Measurements from ENCODE around the gene CD200. TPM values are rescaled to one million over a fixed set of nuclear protein-coding genes. Genes with fewer than 3 reads are reported as not detected.

CD200 gene
- total RNA-seq, 1 donor from 2014 or later: 20.1 TPM

DNA sequence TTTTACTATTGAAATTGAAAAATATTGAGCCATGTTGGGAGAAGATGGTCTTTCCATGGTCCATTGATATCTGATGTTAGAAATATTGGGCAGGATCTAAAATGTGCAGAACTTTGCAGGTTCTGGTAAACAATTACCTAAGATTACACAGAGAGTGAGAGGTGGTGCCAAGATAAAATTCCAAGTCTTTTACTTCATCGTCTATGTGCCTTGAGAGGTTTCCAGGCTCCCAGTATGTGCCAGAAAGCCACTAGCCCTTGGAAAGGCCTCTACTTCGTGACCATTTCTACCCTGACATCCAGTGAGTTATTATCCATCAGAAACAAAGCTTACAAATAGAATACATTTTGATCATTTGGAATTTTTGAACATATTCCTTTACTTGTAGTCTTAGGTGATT is 27.6 kb downstream of the CD200 start:
- Mint-ChIP-seq H3K4me3 (no peak overlapping the region), H3K27me3 (no peaks in the 10 kb centered on the region), H3K36me3 (peaks cover 24% of the 10 kb centered on the region), H3K27ac (no peak overlapping the region), H3K9me3 (no peaks in the 10 kb centered on the region), H3K4me1 (ENCODE audit: unreplicated experiment) (no peaks in the 10 kb centered on the region)
- DNase-seq (ENCODE audit: extremely low spot score, unreplicated experiment): no peak
- TF ChIP-seq CTCF (conservative IDR thresholded peaks at IDR 0.05): no peak

GRCh38 chr3:112362221-112362620 is 29.3 kb downstream of the CD200 start:
- Mint-ChIP-seq H3K36me3 (peaks cover 27% of the 10 kb centered on the region), H3K4me1 (ENCODE audit: unreplicated experiment) (no peaks in the 10 kb centered on the region), H3K4me3 (no peak overlapping the region)

DNA sequence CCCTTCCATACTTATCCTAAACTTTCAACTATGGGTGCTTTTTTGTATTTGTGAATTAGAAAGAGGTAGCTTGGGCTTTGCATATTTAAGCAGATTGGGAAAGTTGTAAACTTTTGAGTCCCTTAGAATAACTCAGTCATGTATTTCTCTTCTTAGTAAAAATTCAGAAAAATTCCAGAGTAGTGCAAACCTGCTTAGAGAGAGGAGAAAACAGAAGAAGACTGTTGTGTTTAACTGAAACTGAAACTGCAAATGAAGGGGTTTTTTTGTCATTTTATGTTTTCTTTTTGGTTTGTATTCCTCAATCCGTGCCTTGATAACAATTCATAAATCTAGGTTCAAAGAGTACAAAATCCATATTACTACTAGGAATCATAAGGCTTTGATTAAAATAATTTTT is 31.3 kb downstream of the CD200 start:
- H3K4me3 Mint-ChIP-seq: no peak overlapping the region
- no peaks in the 10 kb centered on the region for H3K4me1 Mint-ChIP-seq (ENCODE audit: unreplicated experiment)
- H3K9me3 Mint-ChIP-seq: no peaks in the 10 kb centered on the region
- no peak overlapping the region for H3K27ac Mint-ChIP-seq
- peaks cover 24% of the 10 kb centered on the region for H3K36me3 Mint-ChIP-seq
- DNase-seq (ENCODE audit: extremely low spot score, unreplicated experiment): no peak
- H3K27me3 Mint-ChIP-seq: no peaks in the 10 kb centered on the region
- TF ChIP-seq CTCF (conservative IDR thresholded peaks at IDR 0.05): no peak

More at GRCh38 chr3:112362221-112362620, 29.3 kb downstream of the CD200 start:
- no peaks in the 10 kb centered on the region for H3K9me3 Mint-ChIP-seq
- TF ChIP-seq CTCF (conservative IDR thresholded peaks at IDR 0.05): no peak
- no peaks in the 10 kb centered on the region for H3K27me3 Mint-ChIP-seq
- DNase-seq (ENCODE audit: extremely low spot score, unreplicated experiment): no peak
- H3K27ac Mint-ChIP-seq: no peak overlapping the region

DNA sequence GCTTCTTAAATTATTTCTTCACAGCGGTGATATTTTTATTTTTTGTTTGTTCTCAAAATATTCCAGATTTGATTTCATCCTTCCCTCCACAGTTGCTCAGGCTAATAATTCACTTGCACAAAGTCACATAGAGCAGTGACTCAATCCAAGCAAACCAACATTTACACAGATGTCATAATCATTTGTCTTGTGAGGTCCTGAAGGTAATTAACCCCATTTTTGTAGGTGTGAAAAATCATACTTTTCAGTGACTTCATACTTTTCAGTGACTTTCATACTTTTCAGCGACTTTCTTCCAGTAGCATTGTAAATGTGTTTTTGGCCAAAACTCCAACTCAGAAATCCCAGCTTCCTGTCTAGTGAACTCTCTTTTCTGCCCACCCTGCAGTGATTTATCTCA is 32.1 kb downstream of the CD200 start:
- no peak for TF ChIP-seq CTCF (conservative IDR thresholded peaks at IDR 0.05)
- Mint-ChIP-seq H3K36me3 (peaks cover 23% of the 10 kb centered on the region), H3K27ac (no peak overlapping the region), H3K9me3 (no peaks in the 10 kb centered on the region), H3K27me3 (no peaks in the 10 kb centered on the region), H3K4me1 (ENCODE audit: unreplicated experiment) (no peaks in the 10 kb centered on the region), H3K4me3 (no peak overlapping the region)
- DNase-seq (ENCODE audit: extremely low spot score, unreplicated experiment): no peak

- DNase-seq (ENCODE audit: extremely low spot score, unreplicated experiment): no peak
- Mint-ChIP-seq H3K4me1 (ENCODE audit: unreplicated experiment) (no peaks in the 10 kb centered on the region), H3K27me3 (no peaks in the 10 kb centered on the region), H3K9me3 (no peaks in the 10 kb centered on the region), H3K4me3 (no peak overlapping the region), H3K36me3 (peaks cover 21% of the 10 kb centered on the region), H3K27ac (no peak overlapping the region)
- no peak for TF ChIP-seq CTCF (conservative IDR thresholded peaks at IDR 0.05)
Observed at GRCh38 chr3:112365636-112366035, 32.7 kb downstream of the CD200 start.

DNA sequence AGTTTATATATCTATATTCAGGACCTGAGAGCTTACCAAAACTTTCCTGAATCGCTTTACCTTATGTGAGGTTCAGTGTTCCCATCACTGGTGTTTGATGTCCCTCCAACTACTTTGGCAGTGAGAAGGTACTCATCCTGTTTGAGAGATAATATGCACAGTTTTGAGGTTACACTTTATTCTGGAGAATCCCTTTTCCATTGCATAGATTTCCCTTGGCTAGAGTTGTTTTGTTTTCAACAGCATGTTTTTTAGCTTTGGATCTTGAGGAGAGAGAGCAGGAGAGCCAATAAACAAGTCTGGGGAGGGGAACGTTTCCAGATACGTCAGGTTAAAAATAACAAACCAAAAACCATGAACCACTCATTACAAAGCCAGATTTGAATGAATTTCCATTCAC is 33.6 kb downstream of the CD200 start:
- Mint-ChIP-seq H3K27ac (no peak overlapping the region), H3K9me3 (no peaks in the 10 kb centered on the region), H3K4me3 (no peak overlapping the region), H3K4me1 (ENCODE audit: unreplicated experiment) (no peaks in the 10 kb centered on the region), H3K36me3 (peaks cover 14% of the 10 kb centered on the region), H3K27me3 (no peaks in the 10 kb centered on the region)
- no peak for DNase-seq (ENCODE audit: extremely low spot score, unreplicated experiment)
- TF ChIP-seq CTCF (conservative IDR thresholded peaks at IDR 0.05): no peak
